GM19193 (cell line): ENCODE measurements around the gene PRKAG2.

Source experiments
- POLR2A ChIP-seq: IDR thresholded peaks from 4 replicates; pipeline ENCODE4 v1.6.1; 2011; ENCODE audit not compliant: insufficient read depth, insufficient read length; ENCODE audit errors: extremely low read depth

PRKAG2 gene

DNA sequence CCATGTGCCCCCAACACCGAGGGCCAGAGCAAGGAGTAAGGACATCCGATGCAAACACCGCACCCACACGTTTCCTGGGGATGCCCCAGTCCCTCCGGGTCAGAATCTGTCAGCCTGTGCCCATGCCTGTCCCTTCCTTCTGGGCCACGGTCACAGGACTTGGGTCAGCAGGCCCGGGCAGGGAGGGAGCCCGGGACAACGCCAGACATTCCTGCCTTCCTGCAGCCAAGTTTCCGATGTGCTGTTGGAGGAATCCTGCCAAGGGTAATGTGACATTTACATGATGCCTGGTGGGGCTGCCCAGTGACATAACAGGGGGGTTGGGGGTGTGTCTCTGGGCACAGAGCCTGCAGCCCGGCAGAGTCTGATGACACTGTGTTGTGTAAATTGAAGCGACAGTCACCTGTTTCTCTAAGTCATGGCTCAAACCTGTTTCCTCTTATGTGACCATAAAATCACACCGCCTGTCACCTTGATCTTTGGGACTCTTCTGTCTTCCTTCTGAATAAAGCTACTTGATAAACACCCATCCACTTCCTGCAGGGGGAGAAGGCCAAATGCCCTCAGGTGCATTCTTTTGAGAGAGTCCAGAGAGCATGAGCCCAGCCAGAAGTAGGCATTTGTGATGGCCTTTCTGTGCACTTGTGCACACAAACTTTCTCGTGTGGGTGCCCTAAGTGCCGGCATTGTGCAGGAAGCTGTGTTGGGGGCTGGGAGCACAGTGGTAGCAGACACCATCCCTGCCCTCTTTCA, 181.9 kb downstream of the PRKAG2 start:
- TF ChIP-seq POLR2A, result no peak

DNA sequence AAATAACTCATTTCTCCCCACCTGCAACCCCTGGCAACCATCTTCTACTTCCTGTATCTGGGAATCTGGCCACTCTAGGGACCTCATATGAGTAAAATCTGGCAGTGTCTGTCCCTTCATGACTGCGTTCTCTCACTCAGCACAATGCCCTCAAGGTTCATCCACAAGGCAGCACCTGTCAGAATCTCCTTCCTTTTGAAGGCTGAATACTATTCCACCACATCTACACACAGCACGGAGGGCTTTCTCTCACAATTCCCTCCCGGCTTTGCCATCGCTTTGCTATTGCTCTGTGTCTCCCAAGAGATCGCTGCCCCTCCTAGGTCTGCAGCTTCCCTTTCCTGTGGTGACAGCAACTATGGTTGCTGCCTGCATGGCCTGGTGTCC, 182.5 kb downstream of the PRKAG2 start:
- TF ChIP-seq POLR2A, result no peak

DNA sequence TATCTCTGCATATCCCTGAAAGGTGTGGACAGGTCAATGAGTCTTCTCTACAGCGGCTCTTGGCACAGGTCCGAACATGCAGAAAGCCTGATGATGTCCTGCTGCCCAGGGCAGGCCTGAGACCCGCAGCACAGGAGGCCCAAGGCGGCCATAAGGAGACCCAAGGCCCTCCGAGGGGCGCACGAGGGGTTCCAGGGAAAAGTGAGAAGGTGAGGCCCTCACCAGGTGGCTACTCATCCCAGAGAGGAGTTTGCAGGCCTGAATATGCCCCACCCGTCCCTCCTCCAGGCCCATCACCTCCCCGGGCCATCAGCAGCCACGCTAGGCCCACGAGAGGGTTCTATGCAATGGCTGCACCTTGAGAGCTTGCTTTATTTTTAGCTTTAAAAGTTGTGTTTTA, 183.8 kb downstream of the PRKAG2 start:
- TF ChIP-seq POLR2A, result no peak

DNA sequence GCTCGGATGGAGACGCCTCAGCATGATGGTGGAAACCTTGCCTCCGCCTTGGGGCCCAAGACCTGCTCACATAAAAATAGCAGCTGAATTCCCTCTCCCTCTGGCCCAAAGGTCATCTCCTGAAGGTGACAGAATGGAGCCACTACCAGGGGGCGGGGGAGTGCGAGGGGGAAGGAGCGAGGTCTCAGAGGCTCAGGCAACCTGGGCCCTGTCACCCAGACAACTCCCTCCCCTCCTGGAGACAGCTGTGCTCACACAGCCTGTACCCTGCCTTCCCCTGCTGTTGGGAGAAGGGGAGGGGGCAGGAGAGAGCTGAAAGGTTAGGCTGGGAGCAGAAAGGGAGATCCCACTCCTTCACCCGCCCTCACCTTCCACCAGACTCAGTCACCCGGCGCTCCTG, 184.2 kb downstream of the PRKAG2 start:
- no peak for TF ChIP-seq POLR2A

DNA sequence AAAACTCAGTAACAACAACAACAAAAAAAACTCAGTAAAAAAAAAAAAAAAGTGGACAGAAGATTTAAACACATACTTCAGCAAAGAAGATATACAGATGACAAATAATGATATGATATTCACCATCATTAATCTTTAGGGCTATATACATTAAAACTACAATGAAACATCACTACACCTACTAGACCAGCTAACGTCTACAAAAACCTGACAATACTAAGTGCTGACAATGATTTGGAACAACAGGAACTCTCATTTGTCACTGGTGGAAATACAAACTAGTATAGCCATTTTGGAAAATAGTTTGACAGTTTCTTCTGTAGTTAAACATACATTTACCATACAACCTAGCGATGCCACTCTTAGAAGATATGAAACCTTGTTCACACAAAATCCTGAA, 185.5 kb downstream of the PRKAG2 start:
- no peak for TF ChIP-seq POLR2A

DNA sequence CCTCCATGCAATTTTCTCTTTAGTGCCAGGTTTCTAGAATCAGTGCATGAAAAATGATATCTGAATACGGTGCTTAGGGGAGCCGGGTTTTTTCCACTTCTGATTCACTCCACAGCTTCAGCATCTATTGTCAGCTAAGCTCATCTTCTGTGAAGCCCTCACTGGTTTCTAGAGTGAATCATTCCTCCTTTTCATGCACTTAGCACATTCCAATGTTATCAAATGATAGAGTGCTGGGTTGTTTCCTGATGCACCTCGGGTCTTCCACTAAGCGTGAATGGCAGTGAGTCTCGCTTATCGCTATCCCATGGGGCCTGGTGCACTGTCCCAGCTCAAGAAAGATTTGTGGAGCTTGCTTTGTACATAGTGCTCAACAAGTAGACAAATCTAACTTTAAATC, 186.3 kb downstream of the PRKAG2 start:
- TF ChIP-seq POLR2A, result no peak

DNA sequence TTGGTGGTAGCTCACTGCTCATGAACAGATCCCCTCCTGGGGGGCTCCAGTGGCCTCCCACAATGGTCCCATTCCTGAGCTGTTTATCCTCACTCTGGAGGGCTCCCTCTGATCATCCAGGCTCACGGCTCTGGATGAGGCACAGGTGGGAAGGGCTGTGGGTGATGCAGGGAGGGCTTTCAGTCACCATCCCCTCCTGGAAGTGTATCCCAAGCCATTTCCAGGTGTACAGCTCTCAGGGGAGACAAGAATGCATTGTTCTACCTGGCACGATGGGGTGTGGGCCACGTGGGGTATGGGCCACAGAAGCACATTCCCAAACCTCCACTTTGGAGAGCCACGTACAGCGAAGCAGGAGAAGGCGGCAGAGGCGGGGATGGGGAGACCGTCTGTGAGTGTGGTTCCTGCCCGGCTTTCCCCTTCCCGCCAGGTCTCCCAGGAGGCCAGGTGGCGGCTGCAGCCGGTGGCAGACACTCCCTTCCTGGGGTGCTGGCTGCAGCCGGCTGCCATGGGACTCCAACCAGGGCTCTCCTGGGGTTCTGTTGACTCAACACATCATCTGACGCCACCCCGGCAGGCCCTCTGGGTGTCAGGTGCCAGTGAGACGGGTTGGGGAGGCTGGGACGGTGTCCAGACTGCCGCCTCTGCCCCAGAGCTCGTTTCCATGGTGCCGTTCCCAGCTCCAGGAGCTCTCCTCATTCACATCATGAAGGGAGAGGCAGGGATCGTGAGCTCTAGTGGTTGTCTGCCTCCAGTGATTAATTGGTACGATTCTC, 187.5 kb downstream of the PRKAG2 start:
- no peak for TF ChIP-seq POLR2A

DNA sequence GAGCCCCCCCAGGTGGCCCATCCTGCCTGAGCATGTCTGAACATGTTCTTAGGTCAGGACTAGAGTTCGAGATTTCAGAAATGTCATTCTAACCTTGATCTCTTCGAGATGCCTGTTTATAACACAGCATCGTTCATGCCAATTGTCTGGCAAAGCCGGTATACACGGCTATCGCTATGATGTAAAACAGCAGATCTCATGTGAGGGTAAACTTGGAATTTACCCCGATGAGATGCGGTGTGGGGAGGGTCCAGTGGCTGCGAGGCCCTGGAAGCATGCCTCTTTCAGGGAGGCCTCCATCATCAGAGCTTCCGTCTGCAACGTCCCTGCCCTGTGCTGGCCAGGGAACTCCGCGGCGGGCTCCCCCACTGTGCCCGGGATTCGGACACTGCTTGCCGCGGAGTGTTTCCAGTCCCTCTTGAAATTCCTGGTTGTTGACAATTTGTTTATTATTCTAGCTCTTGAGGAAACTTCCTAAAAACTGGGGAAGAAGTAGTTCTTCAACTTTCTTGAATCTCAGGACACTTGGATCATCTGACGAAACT, 188.6 kb downstream of the PRKAG2 start:
- no peak for TF ChIP-seq POLR2A

DNA sequence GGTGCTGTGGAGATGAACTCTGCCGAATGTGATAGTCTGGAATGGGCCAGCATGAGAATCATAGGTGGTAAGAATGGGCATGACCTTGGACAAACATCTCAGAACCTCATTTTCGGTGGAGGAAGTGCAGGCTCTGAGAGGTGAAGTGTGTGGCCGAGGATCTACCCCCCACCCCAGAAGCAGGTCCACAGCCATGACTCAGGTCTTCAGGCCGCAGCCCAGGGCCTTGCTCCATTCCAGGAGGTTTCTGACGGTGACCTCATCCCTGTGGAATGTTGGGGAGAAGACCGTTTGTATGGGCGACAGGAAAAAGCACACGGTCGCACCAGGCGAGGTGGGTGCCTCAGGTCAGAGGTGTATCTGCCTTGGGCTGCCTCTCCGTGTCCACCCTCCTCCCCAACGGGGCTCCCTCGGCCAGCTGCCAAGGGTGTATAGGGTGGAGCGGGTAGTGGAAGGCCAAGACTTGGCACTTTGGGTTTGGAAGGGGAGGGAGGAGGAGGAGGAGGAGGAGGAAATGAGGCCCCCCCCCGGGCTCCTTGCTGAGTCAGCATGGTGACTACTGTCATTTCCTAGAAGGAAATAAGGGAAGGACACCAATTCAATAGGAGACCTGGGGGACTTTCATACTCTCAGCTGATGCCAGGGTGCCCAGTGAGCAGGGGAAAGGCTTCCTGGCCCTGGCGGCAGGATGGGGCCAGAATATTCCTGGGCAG, 189.2 kb downstream of the PRKAG2 start:
- no peak for TF ChIP-seq POLR2A

DNA sequence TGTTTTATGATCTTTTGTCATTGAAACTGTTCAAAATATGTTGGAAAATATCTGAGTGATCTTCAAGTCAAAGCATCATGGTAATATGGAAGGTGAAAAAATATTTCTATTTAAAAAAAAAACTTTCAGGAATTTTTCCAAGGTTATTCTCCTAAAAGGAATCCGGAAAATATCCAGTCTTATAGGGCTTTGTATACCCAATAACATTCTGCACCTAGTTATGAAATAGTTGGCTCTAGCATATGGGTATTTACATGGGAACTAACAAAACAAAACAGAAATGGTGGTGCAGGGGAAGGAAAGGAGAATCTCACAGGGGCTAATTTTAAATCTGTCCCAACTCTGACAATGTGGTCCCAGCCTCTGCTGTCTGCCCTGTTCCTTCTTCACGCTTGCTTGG, 190.1 kb downstream of the PRKAG2 start:
- no peak for TF ChIP-seq POLR2A

DNA sequence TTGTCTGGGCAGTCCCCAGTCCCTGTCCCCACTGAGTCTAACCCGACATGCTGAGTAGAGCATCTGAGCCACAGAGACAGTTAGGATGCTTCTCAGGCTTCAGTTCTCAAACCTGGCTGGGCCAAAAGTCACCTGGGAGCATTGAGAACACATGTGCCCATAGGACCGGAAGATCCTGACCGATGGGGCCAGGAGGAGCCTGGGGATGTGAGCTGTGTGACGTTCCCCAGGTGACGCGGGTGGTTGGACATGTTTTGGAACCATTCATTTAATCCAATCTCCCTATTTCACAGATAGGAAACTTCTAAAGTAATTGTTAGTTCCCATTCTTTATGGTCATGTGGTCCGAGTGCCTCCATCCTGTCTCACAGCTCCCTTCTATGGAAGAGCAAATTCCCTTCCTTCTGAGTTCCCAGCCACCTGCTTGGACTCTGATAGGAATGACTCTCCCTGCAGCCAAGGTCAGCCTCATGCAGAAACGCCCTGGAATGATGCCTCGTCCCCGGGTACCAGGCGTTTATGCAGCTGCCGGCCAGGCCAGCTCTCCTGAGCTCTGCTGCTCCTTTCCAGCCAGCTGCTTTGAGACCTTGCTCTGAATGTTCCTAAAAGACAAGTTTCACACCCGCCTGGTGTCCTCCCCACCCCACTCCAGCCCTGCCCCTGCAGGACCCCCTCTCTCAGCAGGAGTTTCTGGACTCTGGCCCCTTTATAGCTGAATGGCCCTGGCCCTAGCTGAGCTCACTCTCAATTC, 190.7 kb downstream of the PRKAG2 start:
- no peak for TF ChIP-seq POLR2A

DNA sequence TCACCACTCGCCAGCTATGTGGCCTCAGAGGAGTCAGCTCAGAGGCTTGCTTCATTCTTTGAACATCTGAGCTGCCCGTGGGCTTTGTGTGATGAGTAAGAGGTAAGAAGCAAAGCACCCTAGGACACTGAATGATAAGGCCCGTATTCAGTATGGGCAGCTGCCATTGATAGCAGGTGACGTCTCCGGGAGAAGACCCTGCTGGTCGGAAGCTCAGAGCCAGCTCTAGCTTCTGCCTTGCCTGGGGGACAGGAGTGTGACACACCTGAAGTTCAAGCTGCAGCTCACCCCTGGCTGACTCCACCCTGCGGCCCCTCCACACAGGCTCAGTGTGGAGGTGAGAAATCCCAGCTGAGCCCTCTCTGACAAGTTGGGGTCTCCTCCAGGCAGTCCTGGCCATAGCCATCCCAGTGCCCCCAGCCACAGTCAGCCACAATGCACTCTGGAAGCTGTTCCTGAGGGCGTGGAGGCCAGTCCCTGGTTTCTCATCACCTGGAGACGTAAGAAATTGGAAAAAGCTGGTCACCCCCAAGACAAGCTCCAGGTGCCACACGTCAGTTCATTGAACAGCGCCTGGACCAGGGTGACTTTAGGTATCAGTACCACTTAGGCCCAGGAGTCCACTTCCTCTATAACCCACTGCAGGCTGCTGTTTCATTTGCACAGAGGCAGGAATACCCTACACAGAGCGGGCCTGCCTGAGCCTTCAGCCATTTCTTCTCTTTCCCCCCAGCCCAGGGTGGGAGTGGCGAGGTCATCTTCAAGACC, 192.3 kb downstream of the PRKAG2 start:
- TF ChIP-seq POLR2A, result no peak

DNA sequence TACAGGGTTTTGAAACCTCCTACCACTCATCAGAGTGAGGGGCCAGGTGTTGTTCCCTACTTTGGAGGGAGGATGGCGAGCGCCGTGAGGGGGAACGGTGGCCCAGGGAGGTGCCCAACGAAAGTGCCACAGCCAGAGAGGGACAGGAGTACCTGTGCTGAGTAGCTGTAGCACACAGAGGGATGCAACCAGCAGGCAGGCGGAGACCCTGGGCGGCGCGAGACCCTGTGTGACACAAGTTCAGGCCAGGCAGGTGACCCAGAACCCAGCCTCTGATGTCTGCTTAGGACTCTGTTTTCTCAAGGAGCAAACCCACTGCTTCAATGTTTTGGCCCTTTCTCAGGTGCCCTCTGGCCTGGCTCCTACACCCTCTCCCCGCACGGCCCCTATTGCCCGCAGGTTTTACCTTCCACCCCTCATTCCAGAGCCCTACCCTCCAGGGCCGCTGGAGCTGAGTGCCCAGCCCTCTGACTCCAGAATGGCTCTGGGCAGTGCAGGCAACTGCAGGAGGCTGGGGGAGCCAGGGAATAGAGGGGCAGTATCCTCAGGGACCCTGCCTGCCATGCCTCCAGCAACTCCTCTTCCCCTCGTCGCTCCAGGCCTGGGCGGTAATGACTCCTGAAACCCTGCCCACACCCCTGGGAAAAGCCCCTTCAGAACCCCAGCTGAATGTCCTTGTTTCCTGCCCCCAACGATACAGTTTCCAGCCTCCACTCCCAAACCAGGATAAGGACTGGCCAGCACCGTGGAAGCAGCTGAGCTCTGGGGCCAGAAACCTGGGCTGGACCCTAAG, 193.1 kb downstream of the PRKAG2 start:
- no peak for TF ChIP-seq POLR2A

DNA sequence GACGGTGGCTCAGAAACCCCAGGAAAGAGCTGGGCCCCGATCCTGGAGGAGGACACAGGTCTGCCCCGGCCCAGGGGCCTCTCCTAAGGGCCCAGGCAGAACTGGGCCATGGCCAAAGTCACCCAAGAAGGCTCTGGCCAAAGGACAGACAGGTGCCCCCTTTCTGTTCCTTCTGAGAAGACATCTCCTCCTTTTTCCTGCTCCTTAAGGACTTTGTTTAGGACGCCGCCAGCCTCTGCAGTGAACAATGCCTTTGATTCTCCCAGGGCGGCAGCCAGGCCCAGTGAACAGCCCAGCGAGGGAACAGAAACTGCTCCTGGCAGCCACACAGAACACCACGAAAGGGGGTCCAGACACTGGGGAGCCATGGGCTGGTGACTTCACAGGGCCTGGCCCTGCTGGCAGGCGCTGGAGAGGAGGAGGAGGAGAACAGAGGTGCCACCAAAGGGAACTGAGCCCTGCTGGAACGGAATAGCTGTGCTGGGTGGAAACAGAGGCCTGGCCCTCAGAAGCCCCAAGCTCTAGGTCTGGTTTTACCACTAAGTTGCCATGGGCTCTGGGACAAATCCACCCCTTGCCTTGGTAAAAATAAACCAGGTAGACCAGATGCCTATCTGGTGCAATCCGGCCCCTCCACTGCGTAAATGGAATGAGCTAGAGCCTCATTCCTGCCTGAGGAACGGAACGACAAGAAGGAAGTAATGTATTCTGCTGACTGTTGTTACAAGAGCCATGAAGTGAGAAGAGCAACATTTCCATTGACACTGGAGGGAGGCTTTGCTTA, 193.9 kb downstream of the PRKAG2 start:
- TF ChIP-seq POLR2A, result no peak
